ENCODE measurements around the gene AGBL2.

DNA sequence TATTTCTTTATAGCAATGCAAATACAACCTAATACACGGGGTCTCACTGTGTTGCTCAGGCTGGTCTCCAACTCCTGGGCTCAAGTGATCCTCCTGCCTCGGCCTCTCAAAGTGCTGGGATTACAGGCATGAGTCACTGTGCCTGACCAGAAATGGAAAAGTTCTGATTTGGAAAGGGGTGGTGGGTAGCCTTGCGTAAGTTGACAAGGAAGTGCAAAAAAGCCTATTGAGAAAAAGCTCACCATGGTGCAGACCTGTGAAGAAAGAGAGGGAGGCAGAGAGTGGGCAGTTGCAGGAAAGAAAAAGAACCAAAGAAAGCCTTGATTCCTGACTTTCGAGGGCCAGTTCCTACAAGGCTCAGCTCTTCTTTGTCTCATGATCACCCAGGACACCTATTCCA lies 27.1 kb downstream of the AGBL2 start:
- TF ChIP-seq EZH2 (optimal IDR thresholded peaks at IDR 0.05; ENCODE audit: low read depth, low read length): no peak
- no peak for TF ChIP-seq EZH2phosphoT487 (IDR thresholded peaks at IDR 0.05; ENCODE audit: low read length)
- TF ChIP-seq, protein P1, sequence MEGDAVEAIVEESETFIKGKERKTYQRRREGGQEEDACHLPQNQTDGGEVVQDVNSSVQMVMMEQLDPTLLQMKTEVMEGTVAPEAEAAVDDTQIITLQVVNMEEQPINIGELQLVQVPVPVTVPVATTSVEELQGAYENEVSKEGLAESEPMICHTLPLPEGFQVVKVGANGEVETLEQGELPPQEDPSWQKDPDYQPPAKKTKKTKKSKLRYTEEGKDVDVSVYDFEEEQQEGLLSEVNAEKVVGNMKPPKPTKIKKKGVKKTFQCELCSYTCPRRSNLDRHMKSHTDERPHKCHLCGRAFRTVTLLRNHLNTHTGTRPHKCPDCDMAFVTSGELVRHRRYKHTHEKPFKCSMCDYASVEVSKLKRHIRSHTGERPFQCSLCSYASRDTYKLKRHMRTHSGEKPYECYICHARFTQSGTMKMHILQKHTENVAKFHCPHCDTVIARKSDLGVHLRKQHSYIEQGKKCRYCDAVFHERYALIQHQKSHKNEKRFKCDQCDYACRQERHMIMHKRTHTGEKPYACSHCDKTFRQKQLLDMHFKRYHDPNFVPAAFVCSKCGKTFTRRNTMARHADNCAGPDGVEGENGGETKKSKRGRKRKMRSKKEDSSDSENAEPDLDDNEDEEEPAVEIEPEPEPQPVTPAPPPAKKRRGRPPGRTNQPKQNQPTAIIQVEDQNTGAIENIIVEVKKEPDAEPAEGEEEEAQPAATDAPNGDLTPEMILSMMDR (IDR thresholded peaks at IDR 0.05; ENCODE audit: low read length): no peak
